ENCODE measurements around the gene SCYGR6. TPM values are rescaled to one million over a fixed set of nuclear protein-coding genes. Genes with fewer than 3 reads are reported as not detected.

Gene SCYGR6
- total RNA-seq, 1 donor from 2014 or later, result not detected

DNA sequence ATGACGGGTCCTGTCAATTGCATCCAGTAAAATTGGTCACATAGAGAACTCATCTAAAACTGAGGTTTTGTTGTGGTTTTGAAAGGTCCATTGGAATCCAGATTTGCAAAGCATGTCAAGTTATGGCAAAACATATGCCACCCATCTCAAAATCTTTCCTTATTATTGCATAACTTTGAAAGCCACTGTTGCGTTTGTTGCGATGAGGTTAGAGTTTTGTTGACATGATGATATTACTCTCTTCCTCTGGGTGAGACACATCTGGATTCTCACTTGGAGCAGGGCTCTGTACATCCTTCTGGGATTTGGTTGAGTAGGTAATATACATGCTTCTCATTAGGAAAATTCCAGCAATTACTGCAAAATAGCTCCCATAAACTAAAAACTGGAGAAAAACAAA lies 37.4 kb downstream of the SCYGR6 start:
- Mint-ChIP-seq H3K4me3 (no peak overlapping the region), H3K27ac (no peak overlapping the region), H3K27me3 (no peaks in the 10 kb centered on the region), H3K9me3 (no peaks in the 10 kb centered on the region), H3K36me3 (no peaks in the 10 kb centered on the region), H3K4me1 (ENCODE audit: unreplicated experiment) (no peaks in the 10 kb centered on the region)
- DNase-seq (ENCODE audit: extremely low spot score, unreplicated experiment), result no peak
- TF ChIP-seq, protein P1, sequence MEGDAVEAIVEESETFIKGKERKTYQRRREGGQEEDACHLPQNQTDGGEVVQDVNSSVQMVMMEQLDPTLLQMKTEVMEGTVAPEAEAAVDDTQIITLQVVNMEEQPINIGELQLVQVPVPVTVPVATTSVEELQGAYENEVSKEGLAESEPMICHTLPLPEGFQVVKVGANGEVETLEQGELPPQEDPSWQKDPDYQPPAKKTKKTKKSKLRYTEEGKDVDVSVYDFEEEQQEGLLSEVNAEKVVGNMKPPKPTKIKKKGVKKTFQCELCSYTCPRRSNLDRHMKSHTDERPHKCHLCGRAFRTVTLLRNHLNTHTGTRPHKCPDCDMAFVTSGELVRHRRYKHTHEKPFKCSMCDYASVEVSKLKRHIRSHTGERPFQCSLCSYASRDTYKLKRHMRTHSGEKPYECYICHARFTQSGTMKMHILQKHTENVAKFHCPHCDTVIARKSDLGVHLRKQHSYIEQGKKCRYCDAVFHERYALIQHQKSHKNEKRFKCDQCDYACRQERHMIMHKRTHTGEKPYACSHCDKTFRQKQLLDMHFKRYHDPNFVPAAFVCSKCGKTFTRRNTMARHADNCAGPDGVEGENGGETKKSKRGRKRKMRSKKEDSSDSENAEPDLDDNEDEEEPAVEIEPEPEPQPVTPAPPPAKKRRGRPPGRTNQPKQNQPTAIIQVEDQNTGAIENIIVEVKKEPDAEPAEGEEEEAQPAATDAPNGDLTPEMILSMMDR (conservative IDR thresholded peaks at IDR 0.05), result no peak

DNA sequence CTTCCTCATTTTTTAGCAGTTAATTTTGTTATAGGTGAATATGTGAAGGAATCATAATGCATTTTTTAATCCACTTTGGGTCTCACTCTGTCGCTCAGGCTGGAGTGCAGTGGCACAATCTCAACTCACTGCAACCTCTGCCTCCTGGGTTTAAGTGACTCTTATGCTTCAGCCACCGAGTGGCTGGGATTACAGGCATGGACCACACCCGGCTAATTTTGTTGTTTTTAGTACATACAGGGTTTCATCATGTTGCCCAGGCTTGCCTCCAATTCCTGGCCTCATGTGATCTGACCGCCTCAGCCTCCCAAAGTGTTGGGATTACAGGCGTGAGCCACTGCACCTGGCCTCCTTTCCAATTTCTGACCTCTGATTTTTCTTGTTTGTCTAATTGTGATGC lies 40.3 kb downstream of the SCYGR6 start:
- H3K27ac Mint-ChIP-seq, result no peak overlapping the region

DNA sequence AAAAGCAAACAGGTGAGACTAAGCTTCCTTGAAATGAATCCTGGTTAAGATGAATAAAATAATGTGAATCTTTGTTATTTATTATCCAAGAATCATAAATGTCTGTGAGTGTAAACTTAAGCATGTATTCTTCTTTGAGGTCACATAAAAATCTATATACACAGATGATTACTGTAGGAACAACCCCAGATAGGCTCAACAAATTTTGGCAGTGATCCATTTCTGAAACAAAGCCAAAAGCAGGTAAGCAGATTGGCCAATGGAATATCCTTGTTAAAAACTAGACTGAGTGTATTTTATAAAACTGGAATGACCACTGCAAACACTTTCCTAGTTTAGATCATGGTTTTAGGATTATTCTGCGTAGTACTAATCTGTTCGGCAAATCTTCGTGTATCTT lies 46.6 kb downstream of the SCYGR6 start:
- H3K27ac Mint-ChIP-seq, result no peak overlapping the region
- DNase-seq (ENCODE audit: extremely low spot score, unreplicated experiment), result no peak
- H3K36me3 Mint-ChIP-seq, result no peaks in the 10 kb centered on the region
- H3K9me3 Mint-ChIP-seq, result no peaks in the 10 kb centered on the region
- H3K4me1 Mint-ChIP-seq (ENCODE audit: unreplicated experiment), result no peaks in the 10 kb centered on the region
- H3K27me3 Mint-ChIP-seq, result no peaks in the 10 kb centered on the region
- no peak overlapping the region for H3K4me3 Mint-ChIP-seq
- TF ChIP-seq, protein P1 (conservative IDR thresholded peaks at IDR 0.05), result no peak

More for the DNA sequence above, 40.3 kb downstream of the SCYGR6 start:
- no peak overlapping the region for H3K4me3 Mint-ChIP-seq
- DNase-seq (ENCODE audit: extremely low spot score, unreplicated experiment), result no peak
- H3K36me3 Mint-ChIP-seq, result no peaks in the 10 kb centered on the region
- no peaks in the 10 kb centered on the region for H3K27me3 Mint-ChIP-seq
- no peaks in the 10 kb centered on the region for H3K9me3 Mint-ChIP-seq
- H3K4me1 Mint-ChIP-seq (ENCODE audit: unreplicated experiment), result no peaks in the 10 kb centered on the region
- TF ChIP-seq, protein P1 (conservative IDR thresholded peaks at IDR 0.05), result no peak

DNA sequence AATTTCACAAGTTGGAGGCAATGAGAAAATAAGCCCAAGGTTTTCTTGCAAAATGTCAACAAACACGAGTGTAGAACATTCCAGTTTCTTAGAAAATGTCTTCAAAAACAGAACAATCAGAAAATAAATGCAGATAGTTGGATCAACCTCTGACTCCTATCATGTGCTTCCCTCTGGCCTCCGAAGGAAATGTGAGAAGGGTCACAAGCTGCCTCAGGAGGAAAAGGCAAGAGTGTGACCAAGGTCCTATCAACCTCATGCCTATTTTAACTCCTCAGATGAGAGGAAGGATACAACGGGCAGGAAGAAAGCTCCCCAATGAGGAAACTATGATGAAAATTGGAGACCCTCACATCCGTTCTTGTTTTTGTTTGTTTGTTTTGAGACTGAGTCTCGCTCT lies 50.1 kb downstream of the SCYGR6 start:
- H3K27me3 Mint-ChIP-seq, result no peaks in the 10 kb centered on the region
- no peak overlapping the region for H3K27ac Mint-ChIP-seq
- DNase-seq (ENCODE audit: extremely low spot score, unreplicated experiment), result no peak
- H3K4me3 Mint-ChIP-seq, result no peak overlapping the region
- no peaks in the 10 kb centered on the region for H3K36me3 Mint-ChIP-seq
- no peaks in the 10 kb centered on the region for H3K9me3 Mint-ChIP-seq
- TF ChIP-seq, protein P1 (conservative IDR thresholded peaks at IDR 0.05), result no peak
- no peaks in the 10 kb centered on the region for H3K4me1 Mint-ChIP-seq (ENCODE audit: unreplicated experiment)

Other genes starting within 250 kb of the SCYGR6 start
- not detected in 2 replicates for gene SCYGR2, start 125.9 kb downstream of the SCYGR6 start, total RNA-seq (ENCODE audit: low replicate concordance)
- gene SCYGR3, start 109.9 kb downstream of the SCYGR6 start, total RNA-seq (ENCODE audit: low replicate concordance), result not detected in 2 replicates
- gene SCYGR4, start 107.3 kb downstream of the SCYGR6 start, total RNA-seq (ENCODE audit: low replicate concordance), result not detected in 2 replicates
- gene SCYGR5, start 58.0 kb downstream of the SCYGR6 start, total RNA-seq (ENCODE audit: low replicate concordance), result not detected in 2 replicates
- 6.4 and 20.5 TPM in 2 replicates for gene SLC19A3, start 6.7 kb downstream of the SCYGR6 start, total RNA-seq (ENCODE audit: low replicate concordance)
- gene SCYGR7, start 3.6 kb upstream of the SCYGR6 start, total RNA-seq (ENCODE audit: low replicate concordance), result not detected in 2 replicates
- not detected in 2 replicates for gene SCYGR8, start 21.1 kb upstream of the SCYGR6 start, total RNA-seq (ENCODE audit: low replicate concordance)
- gene CCL20, start 89.1 kb upstream of the SCYGR6 start, total RNA-seq (ENCODE audit: low replicate concordance), result 1.7 and 3.2 TPM in 2 replicates
- gene DAW1, start 146.9 kb upstream of the SCYGR6 start, total RNA-seq (ENCODE audit: low replicate concordance), result 0.80 TPM in 1 of 2 replicates, not detected in the other

Data from type B pancreatic cell (in vitro differentiated cells).